Medulla oblongata (tissue), 1 donor: Measurements from ENCODE around the gene MRPL18.
"Not testable (repeated sequence)": the region's sequence is repeated elsewhere in the genome, so short reads cannot be mapped to it uniquely, and the experiment has no call there.

Experiments used
- DNase-seq: peaks from one replicate; pipeline ENCODE4 v3.0.0-alpha.2; 2015; ENCODE audit errors: extremely low spot score

MRPL18 gene

GRCh38 chr6:159772196-159772595 lies 18.1 kb upstream of the MRPL18 start:
- DNase-seq = no peak

GRCh38 chr6:159777240-159777904 lies 12.9 kb upstream of the MRPL18 start:
- no peak for DNase-seq

DNA sequence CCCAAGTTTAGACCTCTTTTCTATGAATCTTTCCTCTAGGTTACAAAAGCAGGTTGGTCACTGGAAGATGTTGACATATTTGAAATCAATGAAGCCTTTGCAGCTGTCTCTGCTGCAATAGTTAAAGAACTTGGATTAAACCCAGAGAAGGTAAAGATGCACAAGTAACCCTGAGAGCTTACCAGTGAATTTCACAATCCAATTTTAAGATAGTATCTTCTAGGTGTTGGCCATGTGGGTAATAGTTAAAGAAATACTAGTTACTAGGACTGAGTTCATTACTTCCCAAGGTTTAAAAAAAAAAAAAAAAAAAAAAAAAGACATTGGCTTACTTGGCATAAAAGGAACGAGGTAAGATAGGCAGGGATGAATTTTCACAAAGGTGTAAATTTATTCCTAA lies 12.1 kb upstream of the MRPL18 start:
- DNase-seq = no peak

- no peak for DNase-seq
These were observed 11.6 kb upstream of the MRPL18 start for GRCh38 chr6:159778542-159779103.

GRCh38 chr6:159788276-159788675 lies 2.0 kb upstream of the MRPL18 start:
- DNase-seq = no peak

DNA sequence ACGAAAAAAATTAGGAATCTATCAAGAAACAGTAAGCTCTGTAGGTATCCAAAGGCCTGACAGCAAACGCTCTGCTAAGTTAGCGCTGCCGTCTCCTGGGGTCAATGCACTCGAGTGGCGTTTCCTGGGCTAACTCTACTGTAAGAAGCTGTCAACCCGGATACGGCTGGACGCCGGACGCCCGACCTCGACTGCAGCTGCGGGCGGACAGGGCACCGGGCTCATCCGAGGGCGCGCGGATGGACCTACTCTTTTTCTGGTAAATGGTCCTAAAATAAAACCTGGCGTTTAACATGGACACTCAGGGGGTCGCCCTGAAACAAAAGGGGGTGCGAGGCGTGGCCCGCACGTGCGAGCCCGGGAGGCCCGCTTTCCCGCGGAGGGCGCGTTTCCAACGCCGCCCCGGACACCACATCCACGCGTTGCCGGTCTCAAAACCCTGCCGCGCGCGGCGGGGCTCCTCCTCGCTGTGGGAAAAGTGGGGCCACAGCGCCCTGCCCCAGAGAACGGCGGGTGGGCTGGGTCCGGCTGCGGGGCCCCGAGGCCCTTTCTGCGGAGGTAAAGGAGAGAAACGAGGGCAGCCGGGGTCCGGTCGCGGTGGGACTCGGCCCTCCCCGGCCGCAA lies 1.4 kb upstream of the MRPL18 start:
- DNase-seq = peak; percentile 12

DNA sequence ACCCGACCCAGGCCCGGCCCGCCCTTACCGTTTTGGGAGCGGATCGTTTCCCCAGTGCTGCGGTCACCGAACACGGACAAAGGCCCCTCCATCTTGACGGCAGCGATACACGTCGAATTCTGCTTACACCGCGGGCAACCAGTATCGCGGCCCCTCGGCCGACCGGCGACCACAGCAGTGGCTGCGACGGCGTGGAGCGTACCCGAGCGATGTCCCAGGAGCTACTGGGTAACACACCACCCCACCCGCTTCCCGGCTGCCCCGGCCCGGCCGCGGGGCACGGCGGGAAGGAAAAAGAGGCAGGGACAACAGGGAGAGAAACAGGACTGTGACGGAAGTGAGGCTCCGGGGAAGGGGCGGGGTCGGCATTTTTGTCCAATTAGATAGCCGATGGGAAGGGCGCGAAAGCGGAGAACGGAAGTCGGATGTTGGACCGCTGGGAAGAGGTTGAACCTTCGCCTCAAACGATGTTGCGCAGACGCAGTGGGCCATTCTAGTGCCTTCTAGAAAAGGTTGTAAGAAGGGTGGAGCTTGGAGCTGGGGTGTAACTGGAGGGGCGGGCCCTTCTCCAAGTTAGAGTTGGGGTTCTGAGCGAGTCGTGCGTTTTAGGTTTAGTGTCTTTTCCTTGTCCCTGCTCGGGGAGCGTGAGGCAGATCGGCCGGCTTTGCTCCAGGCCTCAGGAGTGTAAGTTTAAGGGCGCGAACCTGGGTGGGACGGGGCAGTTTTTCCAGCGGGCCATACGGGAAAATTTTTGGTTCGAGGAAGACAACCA lies 704 bp upstream of the MRPL18 start, which contains the start of gene TCP1:
TSS of gene TCP1 (minus strand) at position 226 of the 772 bp plus-strand sequence. CDS start at position 92, 134 bp downstream.
- peak; percentile 100 for DNase-seq

GRCh38 chr6:159790956-159791598 lies 810 bp downstream of the MRPL18 start:
- DNase-seq = no peak

DNA sequence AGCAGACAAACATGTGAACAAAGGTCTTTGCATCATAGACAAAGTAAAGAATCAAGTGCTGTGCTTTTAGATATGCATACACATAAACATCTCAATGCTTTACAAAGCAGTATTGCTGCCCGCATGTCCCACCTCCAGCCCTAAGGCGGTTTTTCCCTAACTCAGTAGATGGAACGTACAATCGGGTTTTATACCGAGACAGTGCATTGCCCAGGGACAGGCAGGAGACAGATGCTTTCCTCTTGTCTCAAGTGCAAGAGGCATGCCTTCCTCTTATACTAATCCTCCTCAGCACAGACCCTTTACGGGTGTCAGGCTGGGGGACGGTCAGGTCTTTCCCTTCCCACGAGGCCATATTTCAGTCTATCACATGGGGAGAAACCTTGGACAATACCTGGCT lies 4.7 kb downstream of the MRPL18 start:
- DNase-seq = not testable (repeated sequence)

DNA sequence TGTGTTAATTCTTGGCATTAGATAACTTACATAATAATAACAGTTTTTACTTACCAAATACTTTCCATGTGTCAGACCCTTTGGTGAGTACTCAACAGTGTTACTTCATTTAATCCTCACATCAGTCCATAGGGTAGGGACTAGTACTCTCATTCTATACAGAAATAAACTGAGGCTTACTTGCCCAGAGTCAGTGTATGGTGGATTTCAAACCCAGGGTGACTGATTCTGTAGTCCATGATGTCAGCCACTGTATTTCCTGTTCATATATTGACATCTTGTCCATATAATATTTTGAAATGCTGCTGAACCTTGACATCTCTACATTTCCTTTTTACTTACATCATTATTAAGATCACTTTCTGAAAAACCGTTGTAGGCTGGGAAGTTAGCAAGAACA lies 7.3 kb downstream of the MRPL18 start:
- DNase-seq = no peak

- DNase-seq = no peak
These were observed 10.0 kb downstream of the MRPL18 start, which contains the start of gene PNLDC1 for GRCh38 chr6:159800141-159800865. Gene PNLDC1 (plus strand): TSS chr6:159800276. CDS start chr6:159800308, 32 bp downstream.

DNA sequence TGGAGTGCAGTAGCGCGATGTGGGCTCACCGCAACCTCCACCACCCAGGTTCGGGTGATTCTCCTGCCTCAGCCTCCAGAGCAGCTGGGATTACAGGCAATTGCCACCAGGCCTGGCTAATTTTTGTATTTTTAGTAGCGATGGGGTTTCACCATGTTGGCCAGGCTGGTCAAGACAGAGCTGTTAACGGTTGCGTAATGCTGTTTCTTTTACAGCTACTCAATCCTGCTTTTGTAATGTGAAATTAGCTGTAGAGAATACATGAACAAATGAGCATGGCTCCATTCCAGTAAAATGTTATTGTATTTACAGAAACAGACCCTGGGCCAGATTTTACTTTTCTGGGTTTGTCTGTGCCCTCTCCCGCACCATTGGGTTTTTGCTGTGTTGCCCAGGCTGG lies 11.7 kb downstream of the MRPL18 start:
- no peak for DNase-seq

DNA sequence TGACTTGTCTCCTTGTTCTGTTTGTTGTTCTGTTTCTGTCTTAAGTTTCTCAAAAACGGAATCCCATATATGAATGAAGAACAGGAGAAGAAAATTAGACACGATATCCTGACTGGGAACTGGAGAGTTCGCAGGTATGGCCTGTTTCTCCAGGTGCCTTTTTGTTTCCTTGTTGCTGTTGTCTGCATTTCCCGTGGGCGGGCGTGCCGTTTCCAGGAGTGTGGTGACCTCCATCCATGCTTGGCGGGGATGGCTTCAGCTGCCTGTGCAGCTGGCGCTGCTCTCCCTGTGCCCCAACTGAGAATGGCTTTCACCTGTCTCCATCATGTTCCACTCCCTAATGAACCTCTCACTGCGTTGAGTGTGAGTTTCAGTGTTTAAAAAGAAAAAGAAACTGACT lies 14.2 kb downstream of the MRPL18 start:
- DNase-seq = no peak

DNA sequence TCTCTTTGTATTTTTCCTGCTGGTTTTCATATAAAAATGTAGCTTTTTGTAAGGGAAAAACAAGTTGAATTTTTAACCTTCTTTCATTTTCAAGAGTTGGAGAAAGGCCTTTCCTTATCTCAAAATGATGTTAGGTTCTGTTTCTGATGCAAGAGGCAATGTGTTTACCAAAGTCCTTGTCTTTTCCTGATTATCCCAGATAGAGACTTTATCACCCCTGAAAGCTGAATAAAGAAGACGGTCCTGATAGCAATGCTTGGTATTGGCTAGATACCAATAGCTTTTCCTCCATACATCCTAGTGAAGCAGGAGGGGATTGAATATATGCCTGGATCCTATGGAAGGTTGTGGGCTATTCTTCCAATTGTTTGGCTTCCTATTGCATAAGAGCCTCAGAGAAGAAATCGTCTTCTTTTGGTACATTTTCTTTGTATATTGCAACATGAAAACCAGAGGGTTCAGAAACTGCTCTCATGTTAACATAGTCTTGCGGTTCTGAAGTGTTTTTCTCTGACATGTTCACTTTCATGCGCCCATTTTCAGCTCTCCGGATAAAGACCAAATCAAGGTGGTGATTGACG lies 15.3 kb downstream of the MRPL18 start:
- DNase-seq = no peak

- no peak for DNase-seq
These were observed 15.8 kb downstream of the MRPL18 start for GRCh38 chr6:159806021-159806458.

GRCh38 chr6:159807150-159807858 lies 17.0 kb downstream of the MRPL18 start:
- DNase-seq = no peak

GRCh38 chr6:159808647-159809046 lies 18.4 kb downstream of the MRPL18 start:
- peak; percentile 37 for DNase-seq

- DNase-seq = no peak
These were observed 18.9 kb downstream of the MRPL18 start for GRCh38 chr6:159809149-159809548.

- no peak for DNase-seq
These were observed 23.5 kb downstream of the MRPL18 start for GRCh38 chr6:159813781-159814180.

GRCh38 chr6:159815410-159815809 lies 25.1 kb downstream of the MRPL18 start:
- no peak for DNase-seq
